Measurements from ENCODE around the gene ZC3H11A. TPM values are rescaled to one million over a fixed set of nuclear protein-coding genes. Genes with fewer than 3 reads are reported as not detected.
A peak's percentile ranks its signal among the peaks of the same experiment; 100 is the strongest.

ZC3H11A gene
- total RNA-seq: 66.6 and 72.6 TPM in 2 replicates
- polyA plus RNA-seq: 30.2 and 36.8 TPM in 2 replicates
- 57.9 and 59.4 TPM in 2 replicates for polyA plus RNA-seq (2011; cell fraction: cytosol; rRNA removed)
- polyA plus RNA-seq (2011; cell fraction: nucleus; rRNA removed): 123 and 154 TPM in 2 replicates
- polyA plus RNA-seq (2012): 44.1 and 49.9 TPM in 2 replicates
- polyA minus RNA-seq: 59.0 and 68.1 TPM in 2 replicates
- polyA minus RNA-seq (2011; cell fraction: cytosol; rRNA and poly(A)+ RNA removed): 66.4 TPM
- polyA minus RNA-seq (2011; cell fraction: nucleus; rRNA and poly(A)+ RNA removed): 82.9 and 92.1 TPM in 2 replicates
- Bru-seq, nascent RNA: percentile 61 among the genes with signal in this experiment
- BruChase-seq, experiment 1, labeled RNA remaining after a 6-hour chase: percentile 99 among the genes with signal in this experiment
- percentile 97 among the genes with signal in this experiment for BruChase-seq, experiment 2, labeled RNA remaining after a 2-hour chase
- long read RNA-seq, full-length matches to known transcripts: 10 of 57 reads
- long read RNA-seq, partial matches to known transcripts: 17 of 57 reads
- long read RNA-seq, other reads (novel, unspliced or antisense): 30 of 57 reads

DNA sequence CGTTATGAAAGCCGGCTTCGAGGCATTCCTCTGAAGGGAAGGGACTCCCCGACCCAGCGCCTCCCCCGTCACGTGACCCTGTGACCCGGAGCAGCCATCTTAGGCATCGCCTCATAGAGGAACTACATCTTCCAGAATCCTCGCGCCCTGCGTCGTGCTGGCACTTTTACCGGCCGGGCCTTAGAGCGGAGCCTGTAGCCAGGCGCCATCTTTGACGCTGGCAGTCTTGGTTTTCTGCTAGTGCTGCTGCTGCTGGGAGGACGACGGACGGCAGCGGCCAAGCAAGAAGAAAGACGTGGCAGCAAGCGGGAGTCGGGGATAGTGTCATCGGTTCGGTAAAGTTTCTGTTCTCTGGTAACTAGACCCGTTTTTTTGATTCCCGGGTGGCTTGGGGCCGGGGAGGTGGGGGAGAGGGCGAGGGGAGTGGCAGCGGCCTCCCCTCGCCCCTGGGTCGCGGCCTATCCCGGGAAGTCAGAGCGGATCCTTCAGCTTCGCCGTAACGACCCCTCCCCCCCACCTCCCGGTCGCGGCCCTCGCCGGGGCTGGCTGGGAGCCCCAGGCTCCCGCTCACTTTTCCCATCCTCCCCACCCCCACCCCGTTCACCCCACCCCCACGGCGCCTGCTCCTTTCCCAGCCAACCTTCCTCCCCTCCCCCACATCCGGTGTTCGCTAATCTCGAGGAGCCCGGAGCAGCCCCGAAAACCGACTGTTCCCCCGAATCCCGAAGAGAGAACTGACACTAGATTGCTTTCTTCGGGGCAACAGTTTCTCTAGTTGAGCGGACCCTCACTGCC lies at the start of gene ZC3H11A, which contains the start of gene ZBED6:
TSS of gene ZC3H11A (plus strand) at position 183 of the 795 bp plus-strand sequence. CDS start 21,448 bp downstream, outside the sequence.
TSS of gene ZBED6 (plus strand) at position 183 of the 795 bp plus-strand sequence. CDS start 1,900 bp downstream, outside the sequence.
- ChIA-PET POLR2A (interaction anchor here (0.7 kb wide), 1 partner anchor 86 kb away, joined by 3 read pairs; no protein-coding TSS in a partner anchor), CTCF (no interaction called here)
- TF ChIP-seq POLR2A (IDR thresholded peaks at IDR 0.05; ENCODE audit: low read depth, low read length) (peak; percentile 55), GATA2 (IDR thresholded peaks at IDR 0.05; ENCODE audit: insufficient read depth, insufficient read length, low read depth, low read length) (no peak), POLR2AphosphoS5 (IDR thresholded peaks at IDR 0.05; ENCODE audit: insufficient read depth, low read depth, low read length) (peak; percentile 58)
- TF ChIP-seq, protein P1, sequence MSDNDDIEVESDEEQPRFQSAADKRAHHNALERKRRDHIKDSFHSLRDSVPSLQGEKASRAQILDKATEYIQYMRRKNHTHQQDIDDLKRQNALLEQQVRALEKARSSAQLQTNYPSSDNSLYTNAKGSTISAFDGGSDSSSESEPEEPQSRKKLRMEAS (IDR thresholded peaks at IDR 0.05; ENCODE audit: insufficient read depth, insufficient read length): peak; percentile 95
- Histone ChIP-seq H3K9ac (replicated peaks; ENCODE audit: extremely low read depth, insufficient read depth, low read length) (peak within 1 kb of the TSS; percentile 98), H3K4me2 (ENCODE audit: insufficient read depth, low read length) (peak within 1 kb of the TSS; percentile 100), H3K27me3 (ENCODE audit: control insufficient read depth in 2 of 2, insufficient read depth in 2 of 2, low read length in 2 of 2) (no peaks in the 10 kb centered on the region), H3K4me3 (replicated peaks in 1 of 3; ENCODE audit: insufficient read depth in 1 of 3, low read depth in 1 of 3, low read length in 3 of 3) (peak within 1 kb of the TSS; percentile 79 to 100 (median 98)), H3K9me1 (replicated peaks; ENCODE audit: control insufficient read depth, extremely low read depth, insufficient read depth, low read length) (no peaks in the 10 kb centered on the region), H2AFZ (ENCODE audit: low read depth, low read length) (peak within 1 kb of the TSS; percentile 50), H3K79me2 (ENCODE audit: control insufficient read depth, insufficient read depth, low read length) (peaks cover 48% of the 10 kb centered on the region), H3K9me3 (replicated peaks; ENCODE audit: control insufficient read depth, insufficient read depth, low read length) (no peaks in the 10 kb centered on the region), H4K20me1 (replicated peaks; ENCODE audit: control insufficient read depth, extremely low read depth, insufficient read depth, low read length) (peaks cover 21% of the 10 kb centered on the region), H3K27ac (ENCODE audit: insufficient read depth, low read depth, low read length) (peak within 1 kb of the TSS; percentile 92), H3K36me3 (ENCODE audit: control insufficient read depth in 2 of 2, extremely low read depth in 1 of 2, insufficient read depth in 2 of 2, low read length in 2 of 2) (peaks cover 12 to 17% of the 10 kb centered on the region in 2 experiments), H3K4me1 (ENCODE audit: control insufficient read depth, extremely low read depth, insufficient read depth, low read length) (peaks cover 23% of the 10 kb centered on the region)
- dilution Hi-C loops (cut with MboI; ENCODE audit: extremely low pct_ligation_motif_present, low sequenced_read_pairs) (no loop called here), intact Hi-C loops (cut with micrococcal nuclease) (loop anchor here (1.0 to 5.0 kb wide), 2 partner anchors 168 to 283 kb away; partner anchors contain the start of gene ATP2B4)
- FAIRE-seq (peak; percentile 91), DNase-seq (ENCODE audit: low read depth, low spot score) (peak; percentile 98)
- no TSS peak for BruUV-seq (replicated peaks)

All from endothelial cell of umbilical vein (primary cell).